HepG2 (cell line): Measurements from ENCODE around the gene CSNK1G1. TPM values are rescaled to one million over a fixed set of nuclear protein-coding genes. Genes with fewer than 3 reads are reported as not detected.

Source experiments
- ATAC-seq: fragments of 200-7000 bp; cut with Tn5 transposase; 3 replicates; pipeline ENCODE4 v1.9.1; 2020; ENCODE audit warnings: mild to moderate bottlenecking, moderate library complexity
- BruUV-seq: library from RNA; stranded (reverse); fragments of 400-500 nt; replicated peaks from 2 replicates; lab custom pipeline; 2021; lab: Mats Ljungman, UMichigan
- CTCF ChIA-PET: fragments of 300-600 bp; formaldehyde crosslinking; extraction: SDS; loops from one replicate; lab custom pipeline; 2021; ENCODE audit warnings: low total read pairs, inconsistent platforms, low intra/inter-chr PET ratio; lab: Yijun Ruan, JAX
- POLR2A ChIA-PET: fragments of 350-600 bp; sonication (Branson Sonifier 250); formaldehyde crosslinking; loops from one replicate; lab custom pipeline; 2020; ENCODE audit warnings: antibody characterized with exemption, inconsistent platforms; lab: Yijun Ruan, JAX
- DNase-seq: peaks from one replicate; pipeline ENCODE4 v3.0.0-alpha.2; 2015; ENCODE audit warnings: low spot score
- FAIRE-seq: peaks from 3 replicates; lab custom pipeline; 2011; peaks lifted over from hg19 to GRCh38; lab: Jason Lieb, UNC
- H2AFZ ChIP-seq: one replicate; pipeline ENCODE4 v1.6.1; 2011; ENCODE audit warnings: low read length, inconsistent platforms
- H3K27ac ChIP-seq: fragments of 300-600 bp; 3 replicates; pipeline ENCODE4 v1.8.0; 2011; ENCODE audit warnings: mixed run types, mild to moderate bottlenecking, mixed read lengths, low read length, inconsistent platforms; ENCODE audit not compliant: insufficient read depth; ENCODE audit errors: extremely low read length
- H3K27me3 ChIP-seq, 2 experiments: fragments of 200-600 bp in 1 of 2; 2 replicates in 1 of 2; 3 replicates in 1 of 2; pipeline versions ENCODE4 v1.6.0 to v1.8.0; 2011; ENCODE audit warnings: low read length in 2 of 2, mild to moderate bottlenecking in 2 of 2, moderate library complexity in 2 of 2, inconsistent platforms in 1 of 2; ENCODE audit not compliant: insufficient read depth in 2 of 2, control insufficient read depth in 1 of 2
- H3K36me3 ChIP-seq, 2 experiments: fragments of 200-600 bp in 1 of 2; replicated peaks in 1 of 2; 2 replicates in 1 of 2; 3 replicates in 1 of 2; pipeline versions ENCODE4 v1.5.1 to v1.8.0; 2011; ENCODE audit warnings: low read length in 2 of 2, inconsistent platforms in 1 of 2; ENCODE audit not compliant: insufficient read depth in 2 of 2, control insufficient read depth in 1 of 2
- H3K4me1 ChIP-seq: 2 replicates; pipeline ENCODE4 v1.5.1; 2012; ENCODE audit warnings: low read length, inconsistent platforms; ENCODE audit not compliant: insufficient read depth
- H3K4me2 ChIP-seq: 2 replicates; pipeline ENCODE4 v1.6.0; 2011; ENCODE audit warnings: low read depth, low read length, inconsistent platforms
- H3K4me3 ChIP-seq, 3 experiments: fragments of 200-600 bp in 1 of 3; sonication (generic), shearing (Covaris generic) in 1 of 3; replicated peaks in 1 of 3; 2 replicates each; pipeline ENCODE4 v1.5.1; 2011 to 2016; ENCODE audit warnings: low read length in 3 of 3, inconsistent platforms in 2 of 3, low read depth in 2 of 3, mild to moderate bottlenecking in 2 of 3, control low read depth in 1 of 3, mixed read lengths in 1 of 3; ENCODE audit not compliant: insufficient read depth in 1 of 3
- H3K79me2 ChIP-seq: one replicate; pipeline ENCODE4 v1.6.1; 2011; ENCODE audit warnings: low read length, inconsistent platforms; ENCODE audit not compliant: insufficient read depth
- H3K9ac ChIP-seq: 2 replicates; pipeline ENCODE4 v1.6.0; 2011; ENCODE audit warnings: mild to moderate bottlenecking, low read depth, low read length, inconsistent platforms; ENCODE audit not compliant: insufficient read depth
- H3K9me3 ChIP-seq: 2 replicates; pipeline ENCODE4 v1.5.1; 2012; ENCODE audit warnings: mild to moderate bottlenecking, low read length
- H4K20me1 ChIP-seq: 2 replicates; pipeline ENCODE4 v1.6.0; 2011; ENCODE audit warnings: inconsistent platforms, mild to moderate bottlenecking, low read length, moderate library complexity; ENCODE audit not compliant: insufficient read depth
- CENPT ChIP-seq: sonication (generic); formaldehyde crosslinking; IDR thresholded peaks from 2 replicates; pipeline ENCODE4 v1.8.0; 2022; ENCODE audit warnings: low read depth, mild to moderate bottlenecking, moderate library complexity, missing genetic modification reagents
- CREM ChIP-seq, 2 experiments: sonication (generic) in 1 of 2; formaldehyde crosslinking in 1 of 2; IDR thresholded peaks; 2 replicates each; pipeline versions ENCODE4 v1.4.0 to v1.6.1; 2016 to 2020; ENCODE audit warnings: antibody characterized with exemption in 1 of 2, mild to moderate bottlenecking in 1 of 2, missing genetic modification reagents in 1 of 2
- HCFC1 ChIP-seq: fragments of 150-350 bp; IDR thresholded peaks from 2 replicates; pipeline ENCODE4 v1.6.1; 2014; ENCODE audit warnings: low read depth, low read length
- JDP2 ChIP-seq: sonication (generic); formaldehyde crosslinking; IDR thresholded peaks from 2 replicates; pipeline ENCODE4 v1.8.1; 2022; ENCODE audit warnings: missing genetic modification reagents, borderline replicate concordance
- MAFF ChIP-seq: IDR thresholded peaks from 2 replicates; pipeline ENCODE4 v1.6.1; 2011; ENCODE audit warnings: low read depth, low read length, improper control_type of control experiment
- NR1H2 ChIP-seq: sonication (generic); formaldehyde crosslinking; IDR thresholded peaks from 2 replicates; pipeline ENCODE4 v1.8.1; 2022; ENCODE audit warnings: low read depth, missing genetic modification reagents, borderline replicate concordance
- SRSF4 ChIP-seq: fragments of 200-400 bp; formaldehyde crosslinking; IDR thresholded peaks from one replicate; pipeline ENCODE4 v1.6.1; 2018; ENCODE audit warnings: mild to moderate bottlenecking, low read depth, low read length, moderate library complexity; ENCODE audit not compliant: poor library complexity, severe bottlenecking
- ZNF547 ChIP-seq: sonication (generic); formaldehyde crosslinking; IDR thresholded peaks from 2 replicates; pipeline ENCODE4 v1.5.1; 2020; ENCODE audit warnings: mild to moderate bottlenecking, missing genetic modification reagents
- ZNF639 ChIP-seq: conservative IDR thresholded peaks from 2 replicates; pipeline ENCODE4 v1.6.1; 2018; ENCODE audit warnings: missing genetic modification reagents
- ZNF691 ChIP-seq: sonication (generic); formaldehyde crosslinking; IDR thresholded peaks from 2 replicates; pipeline ENCODE4 v1.4.0; 2020; ENCODE audit warnings: missing genetic modification reagents, low read depth, mild to moderate bottlenecking, borderline replicate concordance
- ZNF772 ChIP-seq: sonication (generic); formaldehyde crosslinking; IDR thresholded peaks from 2 replicates; pipeline ENCODE4 v1.5.0; 2020; ENCODE audit warnings: mild to moderate bottlenecking, missing genetic modification reagents
- WGBS: methylation state at CpG from one replicate; pipeline ENCODE4 v1.1.6; 2017; ENCODE audit warnings: low lambda C conversion rate; 5-methylcytosine and 5-hydroxymethylcytosine counted together
- in situ Hi-C: cut with HindIII; loops from 2 replicates; pipeline ENCODE4 v1.10.0; 2017; ENCODE audit warnings: low pct_unique_long_range_greater_than_20kb; ENCODE audit not compliant: extremely low pct_ligation_motif_present
- intact Hi-C: fragments of 100-400 bp; cut with micrococcal nuclease; formaldehyde crosslinking; loops from one replicate; pipeline ENCODE4 v1.10.0; 2022; ENCODE audit not compliant: unreplicated experiment
- polyA plus RNA-seq, 8 experiments: library from polyadenylated mRNA; depleted of rRNA in 3 of 8; stranded (reverse) in 7 of 8; unstranded in 1 of 8; fragments of >200 nt; fragmentation: Illumina TruSeq in 4 of 8; extraction: Trizol in 4 of 8; gene quantifications; 2 replicates each; pipeline versions ENCODE4 v1.2.1 to v1.2.3, GENCODE V29; 2011 to 2016; ENCODE audit warnings: low read depth in 4 of 8, missing spikeins in 1 of 8, mixed read lengths in 1 of 8; ENCODE audit not compliant: insufficient read depth in 1 of 8
- total RNA-seq, 5 experiments: library from RNA; depleted of rRNA; stranded (reverse); fragments of >200 nt; fragmentation: Illumina TruSeq; extraction: Trizol; gene quantifications; 2 replicates each; pipeline ENCODE4 v1.2.3, GENCODE V29; 2016; ENCODE audit warnings: low read depth in 1 of 5
- TF ChIP-seq, protein P1 (sequence below): IDR thresholded peaks from 2 replicates; pipeline ENCODE4 v1.6.1; 2016; ENCODE audit warnings: missing genetic modification reagents, missing compliant biosample characterization

Gene CSNK1G1
- total and polyA plus RNA-seq, 2 of the 13 experiments (the other 11 are each of a cell fraction or from before 2014, with no cell fraction given) = 8.5 to 12.6 TPM

DNA sequence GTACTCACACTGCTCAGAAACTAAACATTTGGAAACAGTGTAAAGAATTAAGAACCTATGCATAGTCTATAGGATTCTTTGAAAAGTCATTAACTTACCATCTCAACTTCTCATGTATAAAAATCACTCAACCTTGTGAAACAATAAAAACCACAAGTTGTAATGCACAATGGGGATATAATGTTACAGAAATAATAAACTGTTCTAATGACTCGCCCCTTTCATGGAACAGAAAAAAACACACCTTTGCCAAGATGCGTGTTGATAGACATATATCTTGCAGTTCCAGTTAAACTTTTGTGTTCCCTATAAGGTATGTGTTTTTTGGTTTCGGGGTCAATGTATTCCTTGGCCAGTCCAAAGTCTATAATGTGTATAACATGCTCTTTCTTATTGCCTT, 142.3 kb downstream of the CSNK1G1 start:
- Histone ChIP-seq H2AFZ (no peak overlapping the region), H3K4me2 (no peak overlapping the region), H3K27ac (no peak overlapping the region), H3K9ac (no peak overlapping the region), H3K36me3 (peaks cover 0 to 9% of the 10 kb centered on the region in 2 experiments; a peak in 2 of 5 replicates), H3K9me3 (no peaks in the 10 kb centered on the region), H3K79me2 (peaks cover 2% of the 10 kb centered on the region), H3K4me1 (peaks cover 33% of the 10 kb centered on the region), H3K4me3 (no peak overlapping the region), H3K27me3 (no peaks in the 10 kb centered on the region), H4K20me1 (no peaks in the 10 kb centered on the region)
- ChIA-PET CTCF (no interaction called here), POLR2A (no interaction called here)
- DNase-seq = no peak
- no TSS peak for BruUV-seq
- 98% methylated on average over 3 of the region's 3 CpGs for WGBS
- no peak for TF ChIP-seq ZNF772 (CRISPR knock-in tag)
- TF ChIP-seq CENPT = no peak
- no peak for TF ChIP-seq ZNF691 (CRISPR knock-in tag)
- TF ChIP-seq, protein P1, sequence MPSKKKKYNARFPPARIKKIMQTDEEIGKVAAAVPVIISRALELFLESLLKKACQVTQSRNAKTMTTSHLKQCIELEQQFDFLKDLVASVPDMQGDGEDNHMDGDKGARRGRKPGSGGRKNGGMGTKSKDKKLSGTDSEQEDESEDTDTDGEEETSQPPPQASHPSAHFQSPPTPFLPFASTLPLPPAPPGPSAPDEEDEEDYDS = no peak
- no peak for TF ChIP-seq MAFF
- no peak for TF ChIP-seq CREM (IDR thresholded peaks at IDR 0.05)
- no peak for TF ChIP-seq CREM (CRISPR knock-in tag; IDR thresholded peaks at IDR 0.05)
- no peak for TF ChIP-seq NR1H2 (CRISPR knock-in tag)
- no peak for TF ChIP-seq HCFC1
- TF ChIP-seq JDP2 (CRISPR knock-in tag) = no peak
- no peak for TF ChIP-seq ZNF639 (CRISPR knock-in tag)
- TF ChIP-seq SRSF4 = no peak
- no peak for TF ChIP-seq ZNF547
- FAIRE-seq = no peak
- in situ Hi-C loops (loop anchor here (25.0 kb wide), 1 partner anchor 474 kb away; no protein-coding TSS in a partner anchor), intact Hi-C loops (no loop called here)
- ATAC-seq = no peak
